Thyroid gland (tissue), 4 donors: ENCODE data around the gene RFX1.

Experiments used
- POLR2A ChIP-seq, 2 donors: fragments of 450-650 bp; IDR thresholded peaks; one replicate each; pipeline ENCODE4 v1.6.1; 2017; ENCODE audit warnings: antibody characterized with exemption in 2 of 2, mild to moderate bottlenecking in 2 of 2, moderate library complexity in 1 of 2
- TF ChIP-seq, protein P1 (sequence below), 6 experiments: fragments of 200-600 bp in 3 of 6; fragments of 450-650 bp in 3 of 6; sonication (generic) in 3 of 6; IDR thresholded peaks; one replicate each; pipeline ENCODE4 v1.5.1; 2016 to 2019; ENCODE audit warnings: antibody characterized with exemption in 6 of 6, mild to moderate bottlenecking in 2 of 6, inconsistent platforms in 1 of 6, moderate library complexity in 1 of 6

DNA sequence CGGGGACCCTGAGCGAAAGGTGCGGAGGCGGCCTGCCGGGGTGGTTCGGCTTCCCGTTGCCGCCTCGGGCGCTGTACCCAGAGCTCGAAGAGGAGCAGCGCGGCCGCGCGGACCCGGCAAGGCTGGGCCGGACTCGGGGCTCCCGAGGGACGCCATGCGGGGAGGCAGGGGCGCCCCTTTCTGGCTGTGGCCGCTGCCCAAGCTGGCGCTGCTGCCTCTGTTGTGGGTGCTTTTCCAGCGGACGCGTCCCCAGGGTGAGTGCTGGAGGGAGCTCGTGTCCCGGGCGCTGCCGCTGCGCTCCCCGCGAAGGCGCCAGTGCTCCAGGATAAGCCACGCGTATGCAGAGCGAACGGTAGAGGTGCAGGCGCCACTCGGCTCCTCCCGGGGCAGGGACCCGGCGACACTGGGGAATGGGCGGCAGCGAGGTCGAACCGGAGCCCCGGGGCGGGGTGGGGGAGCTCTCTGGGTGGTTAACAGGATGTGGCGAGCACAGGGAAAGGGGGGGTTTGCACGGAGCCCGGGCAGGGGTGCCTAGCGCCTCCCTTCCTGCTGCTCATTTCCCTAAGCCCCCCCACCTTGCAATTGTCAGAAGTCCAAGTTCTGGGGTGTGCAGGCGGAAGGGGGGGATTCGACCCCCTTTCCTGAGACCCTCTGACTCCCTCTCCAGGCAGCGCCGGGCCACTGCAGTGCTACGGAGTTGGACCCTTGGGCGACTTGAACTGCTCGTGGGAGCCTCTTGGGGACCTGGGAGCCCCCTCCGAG lies 25.8 kb upstream of the RFX1 start, which contains the start of gene IL27RA:
- TF ChIP-seq, protein P1, sequence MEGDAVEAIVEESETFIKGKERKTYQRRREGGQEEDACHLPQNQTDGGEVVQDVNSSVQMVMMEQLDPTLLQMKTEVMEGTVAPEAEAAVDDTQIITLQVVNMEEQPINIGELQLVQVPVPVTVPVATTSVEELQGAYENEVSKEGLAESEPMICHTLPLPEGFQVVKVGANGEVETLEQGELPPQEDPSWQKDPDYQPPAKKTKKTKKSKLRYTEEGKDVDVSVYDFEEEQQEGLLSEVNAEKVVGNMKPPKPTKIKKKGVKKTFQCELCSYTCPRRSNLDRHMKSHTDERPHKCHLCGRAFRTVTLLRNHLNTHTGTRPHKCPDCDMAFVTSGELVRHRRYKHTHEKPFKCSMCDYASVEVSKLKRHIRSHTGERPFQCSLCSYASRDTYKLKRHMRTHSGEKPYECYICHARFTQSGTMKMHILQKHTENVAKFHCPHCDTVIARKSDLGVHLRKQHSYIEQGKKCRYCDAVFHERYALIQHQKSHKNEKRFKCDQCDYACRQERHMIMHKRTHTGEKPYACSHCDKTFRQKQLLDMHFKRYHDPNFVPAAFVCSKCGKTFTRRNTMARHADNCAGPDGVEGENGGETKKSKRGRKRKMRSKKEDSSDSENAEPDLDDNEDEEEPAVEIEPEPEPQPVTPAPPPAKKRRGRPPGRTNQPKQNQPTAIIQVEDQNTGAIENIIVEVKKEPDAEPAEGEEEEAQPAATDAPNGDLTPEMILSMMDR (IDR thresholded peaks at IDR 0.05), result peak in 4 of 6 experiments; percentile 35 to 55 (median 45)
- no peak for TF ChIP-seq POLR2A (IDR thresholded peaks at IDR 0.05)
